ENCODE data around the gene TRAF3. TPM values are rescaled to one million over a fixed set of nuclear protein-coding genes. Genes with fewer than 3 reads are reported as not detected.

TRAF3 gene
- total and polyA plus RNA-seq, 4 donors = 3.4 to 32.6 (median 11.5) TPM

GRCh38 chr14:102867826-102868580, 90.8 kb downstream of the TRAF3 start:
- WGBS, 2 donors = 92 to 93% methylated on average over 15 of the region's 15 CpGs
- DNase-seq (no peak), ATAC-seq (ENCODE audit: low FRiP score) (no peak)

GRCh38 chr14:102868956-102869547, 91.8 kb downstream of the TRAF3 start:
- WGBS, 2 donors = 96 to 97% methylated on average over 8 of the region's 8 CpGs
- intact Hi-C loops (cut with DNase I) = no loop called here
- no peak for ATAC-seq (ENCODE audit: low FRiP score)
- no peaks in the 10 kb centered on the region for H3K4me1 ChIP-seq (ENCODE audit: control insufficient read depth in 1 of 2, insufficient read depth in 2 of 2, low read length in 2 of 2)
- no peaks in the 10 kb centered on the region for H3K36me3 ChIP-seq (ENCODE audit: control insufficient read depth in 1 of 2, insufficient read depth in 2 of 2, low read length in 1 of 2)
- no peak overlapping the region for H3K27ac ChIP-seq (ENCODE audit: low read depth in 1 of 2, low read length in 2 of 2)
- DNase-seq = no peak
- no peaks in the 10 kb centered on the region for H3K27me3 ChIP-seq (ENCODE audit: control insufficient read depth in 1 of 2, insufficient read depth in 2 of 2, low read length in 1 of 2)
- H3K9me3 ChIP-seq (ENCODE audit: control insufficient read depth, low read length) = no peaks in the 10 kb centered on the region
- no peak overlapping the region for H3K4me3 ChIP-seq (ENCODE audit: low read length in 2 of 2)

More at GRCh38 chr14:102867826-102868580, 90.8 kb downstream of the TRAF3 start:
- intact Hi-C loops (cut with DNase I) = no loop called here
- Histone ChIP-seq H3K27me3 (ENCODE audit: control insufficient read depth in 1 of 2, insufficient read depth in 2 of 2, low read length in 1 of 2) (no peaks in the 10 kb centered on the region), H3K27ac (ENCODE audit: low read depth in 1 of 2, low read length in 2 of 2) (no peak overlapping the region), H3K4me1 (ENCODE audit: control insufficient read depth in 1 of 2, insufficient read depth in 2 of 2, low read length in 2 of 2) (no peaks in the 10 kb centered on the region), H3K4me3 (ENCODE audit: low read length in 2 of 2) (no peak overlapping the region), H3K36me3 (ENCODE audit: control insufficient read depth in 1 of 2, insufficient read depth in 2 of 2, low read length in 1 of 2) (no peaks in the 10 kb centered on the region), H3K9me3 (ENCODE audit: control insufficient read depth, low read length) (no peaks in the 10 kb centered on the region)

DNA sequence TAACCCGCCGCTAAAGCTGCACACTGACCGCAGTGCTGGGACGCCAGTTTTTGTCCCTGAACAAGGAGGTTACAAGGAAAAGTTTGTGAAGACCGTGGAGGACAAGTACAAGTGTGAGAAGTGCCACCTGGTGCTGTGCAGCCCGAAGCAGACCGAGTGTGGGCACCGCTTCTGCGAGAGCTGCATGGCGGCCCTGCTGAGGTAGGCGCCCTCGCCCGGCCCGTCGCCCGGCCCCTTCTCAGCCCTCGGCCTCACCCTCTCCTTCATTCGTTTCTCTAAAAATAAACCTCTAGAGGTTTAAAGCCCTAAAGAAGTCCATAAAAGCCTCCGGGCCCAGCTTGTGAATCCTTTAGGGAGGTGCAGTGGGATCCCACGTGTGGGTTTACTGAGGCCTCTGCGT, 93.0 kb downstream of the TRAF3 start:
- WGBS, 2 donors = 97% methylated on average over 21 of the region's 21 CpGs
- intact Hi-C loops (cut with DNase I) = loop anchor here in 1 of 2 donors (10.0 kb wide), 1 partner anchor 95 kb away; the partner anchor contains the start of gene TRAF3
- H3K4me1 ChIP-seq (ENCODE audit: control insufficient read depth in 1 of 2, insufficient read depth in 2 of 2, low read length in 2 of 2) = no peaks in the 10 kb centered on the region

GRCh38 chr14:102870994-102871831, 94.0 kb downstream of the TRAF3 start:
- 51 to 53% methylated on average over 10 of the region's 10 CpGs for WGBS, 2 donors
- ATAC-seq (ENCODE audit: low FRiP score) = no peak
- Histone ChIP-seq H3K9me3 (ENCODE audit: control insufficient read depth, low read length) (no peaks in the 10 kb centered on the region), H3K36me3 (ENCODE audit: control insufficient read depth in 1 of 2, insufficient read depth in 2 of 2, low read length in 1 of 2) (no peaks in the 10 kb centered on the region), H3K4me3 (ENCODE audit: low read length in 2 of 2) (no peak overlapping the region), H3K4me1 (ENCODE audit: control insufficient read depth in 1 of 2, insufficient read depth in 2 of 2, low read length in 2 of 2) (no peaks in the 10 kb centered on the region), H3K27ac (ENCODE audit: low read depth in 1 of 2, low read length in 2 of 2) (no peak overlapping the region), H3K27me3 (ENCODE audit: control insufficient read depth in 1 of 2, insufficient read depth in 2 of 2, low read length in 1 of 2) (no peaks in the 10 kb centered on the region)
- no peak for DNase-seq
- intact Hi-C loops (cut with DNase I) = loop anchor here in 1 of 2 donors (10.0 kb wide), 1 partner anchor 96 kb away; the partner anchor contains the start of gene TRAF3

More for the DNA sequence above, 93.0 kb downstream of the TRAF3 start:
- DNase-seq (no peak), ATAC-seq (ENCODE audit: low FRiP score) (no peak)
- Histone ChIP-seq H3K27me3 (ENCODE audit: control insufficient read depth in 1 of 2, insufficient read depth in 2 of 2, low read length in 1 of 2) (no peaks in the 10 kb centered on the region), H3K9me3 (ENCODE audit: control insufficient read depth, low read length) (no peaks in the 10 kb centered on the region), H3K36me3 (ENCODE audit: control insufficient read depth in 1 of 2, insufficient read depth in 2 of 2, low read length in 1 of 2) (no peaks in the 10 kb centered on the region), H3K4me3 (ENCODE audit: low read length in 2 of 2) (no peak overlapping the region), H3K27ac (ENCODE audit: low read depth in 1 of 2, low read length in 2 of 2) (no peak overlapping the region)

GRCh38 chr14:102872020-102872419, 94.8 kb downstream of the TRAF3 start:
- H3K4me3 ChIP-seq (ENCODE audit: low read length in 2 of 2) = no peak overlapping the region
- no peaks in the 10 kb centered on the region for H3K9me3 ChIP-seq (ENCODE audit: control insufficient read depth, low read length)
- no peaks in the 10 kb centered on the region for H3K27me3 ChIP-seq (ENCODE audit: control insufficient read depth in 1 of 2, insufficient read depth in 2 of 2, low read length in 1 of 2)
- no peaks in the 10 kb centered on the region for H3K36me3 ChIP-seq (ENCODE audit: control insufficient read depth in 1 of 2, insufficient read depth in 2 of 2, low read length in 1 of 2)
- DNase-seq (no peak), ATAC-seq (ENCODE audit: low FRiP score) (no peak)
- intact Hi-C loops (cut with DNase I) = loop anchor here in 1 of 2 donors (10.0 kb wide), 1 partner anchor 97 kb away; the partner anchor contains the start of gene TRAF3
- WGBS, 2 donors = 71 to 77% methylated on average over 5 of the region's 5 CpGs
- no peaks in the 10 kb centered on the region for H3K4me1 ChIP-seq (ENCODE audit: control insufficient read depth in 1 of 2, insufficient read depth in 2 of 2, low read length in 2 of 2)
- H3K27ac ChIP-seq (ENCODE audit: low read depth in 1 of 2, low read length in 2 of 2) = no peak overlapping the region

GRCh38 chr14:102873131-102873530, 95.9 kb downstream of the TRAF3 start:
- 92 to 95% methylated on average over 7 of the region's 7 CpGs for WGBS, 2 donors
- ATAC-seq (ENCODE audit: low FRiP score) = no peak
- no peak for DNase-seq

GRCh38 chr14:102873546-102874061, 96.4 kb downstream of the TRAF3 start:
- WGBS, 2 donors = 85 to 86% methylated on average over 7 of the region's 7 CpGs
- intact Hi-C loops (cut with DNase I) = loop anchor here in 1 of 2 donors (10.0 kb wide), 1 partner anchor 99 kb away; the partner anchor contains the start of gene TRAF3
- Histone ChIP-seq H3K36me3 (ENCODE audit: control insufficient read depth in 1 of 2, insufficient read depth in 2 of 2, low read length in 1 of 2) (no peaks in the 10 kb centered on the region), H3K9me3 (ENCODE audit: control insufficient read depth, low read length) (no peaks in the 10 kb centered on the region), H3K4me3 (ENCODE audit: low read length in 2 of 2) (no peak overlapping the region), H3K4me1 (ENCODE audit: control insufficient read depth in 1 of 2, insufficient read depth in 2 of 2, low read length in 2 of 2) (no peaks in the 10 kb centered on the region), H3K27me3 (ENCODE audit: control insufficient read depth in 1 of 2, insufficient read depth in 2 of 2, low read length in 1 of 2) (no peaks in the 10 kb centered on the region), H3K27ac (ENCODE audit: low read depth in 1 of 2, low read length in 2 of 2) (no peak overlapping the region)
- DNase-seq (no peak), ATAC-seq (ENCODE audit: low FRiP score) (no peak)

More at GRCh38 chr14:102873131-102873530, 95.9 kb downstream of the TRAF3 start:
- Histone ChIP-seq H3K27me3 (ENCODE audit: control insufficient read depth in 1 of 2, insufficient read depth in 2 of 2, low read length in 1 of 2) (no peaks in the 10 kb centered on the region), H3K4me3 (ENCODE audit: low read length in 2 of 2) (no peak overlapping the region), H3K27ac (ENCODE audit: low read depth in 1 of 2, low read length in 2 of 2) (no peak overlapping the region), H3K4me1 (ENCODE audit: control insufficient read depth in 1 of 2, insufficient read depth in 2 of 2, low read length in 2 of 2) (no peaks in the 10 kb centered on the region), H3K9me3 (ENCODE audit: control insufficient read depth, low read length) (no peaks in the 10 kb centered on the region), H3K36me3 (ENCODE audit: control insufficient read depth in 1 of 2, insufficient read depth in 2 of 2, low read length in 1 of 2) (no peaks in the 10 kb centered on the region)
- intact Hi-C loops (cut with DNase I) = loop anchor here in 1 of 2 donors (10.0 kb wide), 1 partner anchor 98 kb away; the partner anchor contains the start of gene TRAF3

DNA sequence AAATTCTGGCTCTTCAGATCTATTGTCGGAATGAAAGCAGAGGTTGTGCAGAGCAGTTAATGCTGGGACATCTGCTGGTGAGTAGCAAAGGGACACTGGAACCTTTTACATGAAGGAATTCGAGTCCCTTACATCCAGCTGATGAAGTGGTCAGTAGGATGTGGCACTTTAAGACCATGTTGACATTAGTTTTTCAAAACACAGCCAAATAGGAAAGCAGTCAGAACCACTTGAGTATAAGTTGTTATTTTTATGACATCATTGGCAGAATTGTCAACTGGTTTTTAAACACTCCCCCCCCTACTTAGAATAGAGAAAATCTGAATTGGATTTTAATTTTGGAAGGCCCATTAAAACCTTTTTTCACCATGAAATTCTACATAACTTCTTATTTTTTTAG, 98.4 kb downstream of the TRAF3 start:
- no peak for DNase-seq
- no peaks in the 10 kb centered on the region for H3K36me3 ChIP-seq (ENCODE audit: control insufficient read depth in 1 of 2, insufficient read depth in 2 of 2, low read length in 1 of 2)
- ATAC-seq (ENCODE audit: low FRiP score) = no peak
- no peak overlapping the region for H3K27ac ChIP-seq (ENCODE audit: low read depth in 1 of 2, low read length in 2 of 2)
- no peaks in the 10 kb centered on the region for H3K4me1 ChIP-seq (ENCODE audit: control insufficient read depth in 1 of 2, insufficient read depth in 2 of 2, low read length in 2 of 2)
- no peak overlapping the region for H3K4me3 ChIP-seq (ENCODE audit: low read length in 2 of 2)
- intact Hi-C loops (cut with DNase I) = loop anchor here in 1 of 2 donors (10.0 kb wide), 1 partner anchor 101 kb away; the partner anchor contains the start of gene TRAF3
- H3K27me3 ChIP-seq (ENCODE audit: control insufficient read depth in 1 of 2, insufficient read depth in 2 of 2, low read length in 1 of 2) = no peaks in the 10 kb centered on the region
- H3K9me3 ChIP-seq (ENCODE audit: control insufficient read depth, low read length) = no peaks in the 10 kb centered on the region
- 13 to 16% methylated on average over 2 of the region's 2 CpGs for WGBS, 2 donors

Measured in aorta (tissue), 5 donors.